RWPE1 (cell line): Measurements from ENCODE around the gene RACK1.

Experiments
- CTCF ChIA-PET: fragments of 350-600 bp; sonication (Branson Sonifier 250); formaldehyde crosslinking; extraction: SDS; loops from one replicate; lab custom pipeline; 2021; lab: Yijun Ruan, JAX
- POLR2A ChIA-PET: fragments of 400-600 bp; formaldehyde crosslinking; extraction: SDS; loops from one replicate; lab custom pipeline; 2020; ENCODE audit warnings: antibody characterized with exemption; ENCODE audit not compliant: low non-redundant PET; lab: Yijun Ruan, JAX
- DNase-seq: peaks from one replicate; pipeline ENCODE4 v3.0.0; 2012; ENCODE audit warnings: low spot score
- H3K27ac ChIP-seq: fragments of 450-650 bp; 2 replicates; pipeline ENCODE4 v1.5.1; 2017
- TF ChIP-seq, protein P1 (sequence below): fragments of 450-650 bp; conservative IDR thresholded peaks from 2 replicates; pipeline ENCODE4 v1.5.1; 2017; ENCODE audit warnings: low read depth, mild to moderate bottlenecking

RACK1 gene

GRCh38 chr5:181233801-181234454, 9.8 kb downstream of the RACK1 start:
- ChIA-PET POLR2A (no interaction called here), CTCF (interaction anchor here (0.6 kb wide), 1 partner anchor 8 kb away, joined by 4 read pairs; no protein-coding TSS in a partner anchor)
- TF ChIP-seq, protein P1, sequence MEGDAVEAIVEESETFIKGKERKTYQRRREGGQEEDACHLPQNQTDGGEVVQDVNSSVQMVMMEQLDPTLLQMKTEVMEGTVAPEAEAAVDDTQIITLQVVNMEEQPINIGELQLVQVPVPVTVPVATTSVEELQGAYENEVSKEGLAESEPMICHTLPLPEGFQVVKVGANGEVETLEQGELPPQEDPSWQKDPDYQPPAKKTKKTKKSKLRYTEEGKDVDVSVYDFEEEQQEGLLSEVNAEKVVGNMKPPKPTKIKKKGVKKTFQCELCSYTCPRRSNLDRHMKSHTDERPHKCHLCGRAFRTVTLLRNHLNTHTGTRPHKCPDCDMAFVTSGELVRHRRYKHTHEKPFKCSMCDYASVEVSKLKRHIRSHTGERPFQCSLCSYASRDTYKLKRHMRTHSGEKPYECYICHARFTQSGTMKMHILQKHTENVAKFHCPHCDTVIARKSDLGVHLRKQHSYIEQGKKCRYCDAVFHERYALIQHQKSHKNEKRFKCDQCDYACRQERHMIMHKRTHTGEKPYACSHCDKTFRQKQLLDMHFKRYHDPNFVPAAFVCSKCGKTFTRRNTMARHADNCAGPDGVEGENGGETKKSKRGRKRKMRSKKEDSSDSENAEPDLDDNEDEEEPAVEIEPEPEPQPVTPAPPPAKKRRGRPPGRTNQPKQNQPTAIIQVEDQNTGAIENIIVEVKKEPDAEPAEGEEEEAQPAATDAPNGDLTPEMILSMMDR = no peak
- no peak for DNase-seq
- peak overlapping the region; percentile 68 for H3K27ac ChIP-seq

- ChIA-PET CTCF (no interaction called here), POLR2A (interaction anchor here (1.6 kb wide), 1 partner anchor 9 kb away, joined by 3 read pairs; no protein-coding TSS in a partner anchor)
- peak overlapping the region; percentile 68 for H3K27ac ChIP-seq
- DNase-seq = no peak
- TF ChIP-seq, protein P1 = no peak
These were observed 10.5 kb downstream of the RACK1 start for GRCh38 chr5:181233088-181233800.

- CTCF ChIA-PET = no interaction called here
- DNase-seq = no peak
- TF ChIP-seq, protein P1 = no peak
- POLR2A ChIA-PET = interaction anchor here (1.6 kb wide), 1 partner anchor 9 kb away, joined by 3 read pairs; no protein-coding TSS in a partner anchor
- peak overlapping the region; percentile 68 for H3K27ac ChIP-seq
These were observed 11.1 kb downstream of the RACK1 start for GRCh38 chr5:181232593-181232992.

GRCh38 chr5:181231432-181231831, 12.3 kb downstream of the RACK1 start:
- peak overlapping the region; percentile 46 for H3K27ac ChIP-seq
- CTCF ChIA-PET = no interaction called here
- POLR2A ChIA-PET = no interaction called here
- TF ChIP-seq, protein P1 = no peak
- DNase-seq = no peak

GRCh38 chr5:181230551-181230950, 13.2 kb downstream of the RACK1 start:
- TF ChIP-seq, protein P1 = no peak
- H3K27ac ChIP-seq = peak overlapping the region; percentile 46
- no peak for DNase-seq
- ChIA-PET POLR2A (no interaction called here), CTCF (no interaction called here)

DNA sequence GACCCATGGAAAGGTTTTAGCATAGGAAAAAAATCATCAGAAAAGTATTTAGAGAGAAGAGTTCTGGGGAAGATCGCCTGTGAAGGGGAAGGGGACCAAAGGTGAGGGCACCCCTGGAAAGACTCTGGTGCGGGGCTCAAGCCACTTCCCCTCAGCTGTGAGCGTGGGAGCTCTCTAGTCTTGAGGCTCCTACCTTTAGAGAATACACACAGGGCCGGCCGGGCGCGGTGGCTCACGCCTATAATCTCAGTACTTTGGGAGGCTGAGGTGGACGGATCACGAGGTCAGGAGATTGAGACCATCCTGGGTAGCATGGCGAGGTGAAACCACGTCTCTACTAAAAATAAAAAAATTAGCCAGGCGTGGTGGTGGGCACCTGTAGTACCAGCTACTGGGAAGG, 13.7 kb downstream of the RACK1 start:
- TF ChIP-seq, protein P1 = no peak
- POLR2A ChIA-PET = no interaction called here
- CTCF ChIA-PET = no interaction called here

More for the DNA sequence above, 13.7 kb downstream of the RACK1 start:
- H3K27ac ChIP-seq = peak overlapping the region; percentile 6; the same call in 1 of the 2 replicates
- DNase-seq = no peak
